RWPE2 (cell line): ENCODE measurements around the gene RFX2.

Experiments used
- ATAC-seq: fragments of 200-7000 bp; cut with Tn5 transposase; 3 replicates; pipeline ENCODE4 v1.9.1; 2021; ENCODE audit warnings: low read depth
- DNase-seq: peaks from one replicate; pipeline ENCODE4 v3.0.0-alpha.2; 2020; ENCODE audit warnings: low spot score
- H3K27ac ChIP-seq: fragments of 450-650 bp; 2 replicates; pipeline ENCODE4 v1.5.1; 2017; ENCODE audit warnings: mild to moderate bottlenecking; ENCODE audit not compliant: poor library complexity, severe bottlenecking
- H3K27me3 ChIP-seq: fragments of 250-450 bp; sonication (Bioruptor Pico); 2 replicates; pipeline ENCODE4 v1.5.1; 2021; ENCODE audit warnings: mild to moderate bottlenecking, moderate library complexity; ENCODE audit not compliant: insufficient read depth, poor library complexity, severe bottlenecking
- H3K36me3 ChIP-seq: fragments of 250-450 bp; sonication (Bioruptor Pico); 2 replicates; pipeline ENCODE4 v1.5.1; 2020; ENCODE audit warnings: low read depth, mild to moderate bottlenecking, moderate library complexity
- H3K4me1 ChIP-seq: fragments of 250-450 bp; sonication (Bioruptor Pico); 2 replicates; pipeline ENCODE4 v1.5.1; 2021; ENCODE audit warnings: mild to moderate bottlenecking, moderate library complexity; ENCODE audit not compliant: insufficient read depth, poor library complexity, severe bottlenecking
- H3K4me3 ChIP-seq: fragments of 250-450 bp; sonication (Bioruptor Pico); 2 replicates; pipeline ENCODE4 v1.5.1; 2021; ENCODE audit warnings: mild to moderate bottlenecking, moderate library complexity; ENCODE audit not compliant: severe bottlenecking
- H3K9me3 ChIP-seq: fragments of 250-450 bp; sonication (Bioruptor Pico); 2 replicates; pipeline ENCODE4 v1.5.1; 2021; ENCODE audit warnings: mild to moderate bottlenecking, moderate library complexity; ENCODE audit not compliant: severe bottlenecking
- CTCF ChIP-seq: fragments of 450-650 bp; IDR thresholded peaks from one replicate; pipeline ENCODE4 v1.5.1; 2017; ENCODE audit warnings: mild to moderate bottlenecking, moderate library complexity; ENCODE audit not compliant: poor library complexity, severe bottlenecking

Gene RFX2

DNA sequence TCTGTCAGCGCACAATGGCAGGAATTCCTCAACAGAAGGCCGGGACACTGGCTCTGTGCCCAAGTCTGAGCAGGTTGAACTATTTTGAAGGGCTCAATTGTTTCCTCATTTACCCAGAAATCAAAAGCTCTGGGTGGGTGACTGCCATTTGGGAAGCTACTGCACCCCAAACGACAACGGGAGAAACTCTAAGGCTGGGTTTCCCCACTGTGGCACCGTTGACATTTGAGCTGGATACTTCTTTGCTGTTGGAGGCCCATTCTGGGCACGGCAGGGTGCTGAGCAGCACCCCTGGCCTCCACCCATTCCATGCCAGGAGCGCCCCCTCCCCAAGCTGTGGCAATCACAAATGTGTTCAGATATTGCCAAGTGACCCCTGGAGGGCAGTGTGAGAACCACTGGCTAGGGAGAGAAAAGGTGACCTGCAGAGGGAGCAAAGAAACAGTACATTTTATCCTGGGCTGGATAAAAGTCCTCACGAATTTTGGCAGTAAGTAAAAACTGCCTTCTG is 62.5 kb downstream of the RFX2 start:
- Histone ChIP-seq H3K9me3 (no peaks in the 10 kb centered on the region), H3K4me1 (peaks cover 4% of the 10 kb centered on the region), H3K27ac (no peak overlapping the region), H3K4me3 (no peak overlapping the region), H3K27me3 (no peaks in the 10 kb centered on the region), H3K36me3 (peaks cover 18% of the 10 kb centered on the region)
- no peak for TF ChIP-seq CTCF
- DNase-seq (no peak), ATAC-seq (no peak)

GRCh38 chr19:6047256-6047655 is 63.0 kb downstream of the RFX2 start:
- H3K9me3 ChIP-seq: no peaks in the 10 kb centered on the region

GRCh38 chr19:6045108-6045507 is 65.2 kb downstream of the RFX2 start:
- DNase-seq (no peak), ATAC-seq (no peak)
- Histone ChIP-seq H3K36me3 (peaks cover 10% of the 10 kb centered on the region; the same call in 1 of the 2 replicates), H3K27me3 (no peaks in the 10 kb centered on the region), H3K9me3 (no peaks in the 10 kb centered on the region), H3K4me3 (no peak overlapping the region), H3K4me1 (peaks cover 4% of the 10 kb centered on the region), H3K27ac (no peak overlapping the region)
- no peak for TF ChIP-seq CTCF

More at GRCh38 chr19:6047256-6047655, 63.0 kb downstream of the RFX2 start:
- TF ChIP-seq CTCF: no peak
- Histone ChIP-seq H3K27ac (no peak overlapping the region), H3K4me3 (no peak overlapping the region), H3K27me3 (no peaks in the 10 kb centered on the region), H3K36me3 (peaks cover 21% of the 10 kb centered on the region), H3K4me1 (peaks cover 4% of the 10 kb centered on the region)
- DNase-seq (no peak), ATAC-seq (no peak)

DNA sequence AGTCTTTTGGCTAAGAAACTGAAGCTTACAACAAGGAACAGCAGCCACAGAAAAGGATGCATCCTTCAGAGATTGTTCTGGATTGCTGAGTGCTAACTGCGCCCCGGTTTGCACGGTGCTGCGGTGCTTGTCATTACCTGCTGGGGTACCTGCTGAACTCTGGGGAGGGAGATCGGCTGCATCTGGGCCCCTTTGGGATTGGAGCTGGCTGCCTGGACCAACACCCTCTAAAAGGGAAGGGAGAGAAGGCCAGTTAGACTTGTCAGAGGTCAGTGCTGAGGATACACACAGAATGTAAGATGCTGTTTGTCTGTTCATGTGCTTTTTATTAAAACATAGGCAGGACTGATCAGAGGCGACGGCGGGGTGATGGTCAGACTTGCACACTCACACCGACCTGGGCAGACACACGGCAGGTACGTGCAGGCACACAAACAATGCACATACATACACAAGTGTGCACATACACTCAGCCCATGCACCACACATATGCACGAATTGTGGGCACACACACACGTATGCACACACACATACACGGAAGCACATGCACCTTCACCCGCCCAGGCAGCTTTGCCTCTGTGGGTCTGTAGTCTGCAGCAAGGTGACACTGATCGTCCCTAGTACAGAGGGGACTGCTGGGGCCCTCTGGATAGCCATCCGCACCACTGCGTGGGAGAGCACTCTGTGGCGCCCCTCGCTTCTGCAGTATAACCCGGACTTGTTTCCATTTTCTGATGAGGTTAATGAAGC is 66.1 kb downstream of the RFX2 start:
- Histone ChIP-seq H3K36me3 (peaks cover 17% of the 10 kb centered on the region; the same call in 1 of the 2 replicates), H3K4me3 (no peak overlapping the region), H3K4me1 (peaks cover 4% of the 10 kb centered on the region), H3K27me3 (no peaks in the 10 kb centered on the region), H3K9me3 (no peaks in the 10 kb centered on the region), H3K27ac (no peak overlapping the region)
- DNase-seq (no peak), ATAC-seq (no peak)
- TF ChIP-seq CTCF: no peak
